CD4-positive, alpha-beta T cell treated with Interleukin-1 beta for 1 hour (primary cell): ENCODE data around the gene DOCK11.

Experiments
- DNase-seq, 2 donors: peaks; one replicate each; pipeline ENCODE4 v3.0.0-alpha.2; 2020 to 2022

The DOCK11 gene

DNA sequence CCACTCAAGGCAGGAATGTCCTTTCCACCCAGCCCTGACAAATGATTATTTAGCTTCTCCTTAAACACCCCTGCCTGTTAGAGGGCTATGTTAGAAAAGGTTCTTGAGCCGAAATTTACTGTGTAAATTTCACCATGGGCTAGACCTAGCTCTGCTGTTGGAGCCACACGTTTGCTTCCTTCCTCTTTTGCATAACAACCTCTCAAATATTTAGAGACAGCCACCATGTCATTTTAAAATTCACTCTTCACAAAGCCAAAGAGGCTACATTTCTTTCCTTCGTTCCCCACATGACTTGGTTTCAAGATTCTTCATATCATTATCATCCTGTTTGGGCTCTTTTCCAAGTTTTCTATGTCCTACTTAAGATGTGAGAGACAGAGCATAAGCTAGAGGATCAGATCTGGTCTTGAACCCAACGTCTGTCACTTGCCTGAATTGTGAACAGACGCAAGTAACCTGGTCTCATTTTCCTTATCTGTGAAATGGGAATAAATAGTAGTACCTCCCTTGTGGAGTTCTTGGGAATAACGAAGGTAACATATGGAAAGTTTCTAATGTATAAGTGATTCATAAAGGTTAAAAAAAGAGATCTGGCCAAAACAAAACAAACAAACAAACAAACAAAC lies 6.7 kb downstream of the DOCK11 start:
- no peak for DNase-seq

DNA sequence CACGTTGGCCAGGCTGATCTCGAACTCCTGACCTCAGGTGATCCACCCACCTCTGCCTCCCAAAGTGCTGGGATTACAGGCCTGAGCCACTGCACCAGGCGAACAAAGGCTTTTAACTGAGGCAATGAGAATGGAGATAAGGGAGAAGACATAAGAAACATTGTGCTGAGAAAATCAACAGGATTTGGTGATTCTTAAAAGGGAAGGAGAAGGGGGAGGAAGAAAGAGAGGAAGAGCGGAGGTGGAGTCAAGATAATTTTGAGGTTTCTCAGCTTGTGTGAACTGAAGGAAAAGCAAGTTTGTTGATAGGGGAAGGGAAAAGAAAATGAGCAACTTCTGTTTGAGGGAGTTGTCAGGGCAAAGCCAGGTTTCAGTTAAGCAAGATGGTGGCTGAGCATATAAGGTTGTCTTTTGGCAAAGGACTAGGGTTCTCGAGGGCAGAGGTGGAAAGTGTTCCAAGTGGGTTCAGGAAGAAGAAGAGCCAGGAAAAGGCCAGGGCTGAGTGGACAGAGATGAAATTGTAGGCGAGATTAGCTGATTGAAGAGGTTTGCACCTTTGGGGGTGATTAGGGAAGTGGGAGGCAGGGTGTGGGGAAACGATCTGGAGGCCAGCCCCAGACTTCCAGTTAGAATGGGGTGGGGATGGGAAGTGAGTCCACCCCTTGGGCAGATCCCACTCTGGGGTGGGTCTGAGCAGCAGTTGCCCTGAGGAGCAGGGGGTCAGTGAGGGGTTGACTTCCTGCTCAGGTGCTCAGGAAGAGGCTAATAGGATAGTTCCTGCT lies 7.8 kb downstream of the DOCK11 start:
- no peak for DNase-seq

DNA sequence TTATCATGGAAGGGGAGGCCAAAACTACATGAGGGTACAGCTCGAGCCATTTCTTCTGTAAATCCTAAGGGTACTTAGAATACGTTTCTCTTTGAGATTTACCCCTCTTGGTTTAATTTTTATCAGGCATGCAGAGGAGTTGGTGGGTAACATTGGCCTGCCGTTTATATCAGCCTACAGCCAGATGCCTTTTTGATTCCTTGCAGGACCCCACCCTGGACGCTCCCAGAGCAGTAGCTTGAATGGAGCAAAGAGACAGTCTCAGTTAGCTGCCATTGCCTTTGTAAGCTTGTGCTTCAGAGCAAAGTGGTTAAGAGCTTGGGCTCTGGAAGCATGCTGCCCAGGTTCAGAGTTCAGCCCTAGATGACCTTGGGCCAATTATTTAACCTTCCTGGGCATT lies 9.0 kb downstream of the DOCK11 start:
- DNase-seq = no peak

DNA sequence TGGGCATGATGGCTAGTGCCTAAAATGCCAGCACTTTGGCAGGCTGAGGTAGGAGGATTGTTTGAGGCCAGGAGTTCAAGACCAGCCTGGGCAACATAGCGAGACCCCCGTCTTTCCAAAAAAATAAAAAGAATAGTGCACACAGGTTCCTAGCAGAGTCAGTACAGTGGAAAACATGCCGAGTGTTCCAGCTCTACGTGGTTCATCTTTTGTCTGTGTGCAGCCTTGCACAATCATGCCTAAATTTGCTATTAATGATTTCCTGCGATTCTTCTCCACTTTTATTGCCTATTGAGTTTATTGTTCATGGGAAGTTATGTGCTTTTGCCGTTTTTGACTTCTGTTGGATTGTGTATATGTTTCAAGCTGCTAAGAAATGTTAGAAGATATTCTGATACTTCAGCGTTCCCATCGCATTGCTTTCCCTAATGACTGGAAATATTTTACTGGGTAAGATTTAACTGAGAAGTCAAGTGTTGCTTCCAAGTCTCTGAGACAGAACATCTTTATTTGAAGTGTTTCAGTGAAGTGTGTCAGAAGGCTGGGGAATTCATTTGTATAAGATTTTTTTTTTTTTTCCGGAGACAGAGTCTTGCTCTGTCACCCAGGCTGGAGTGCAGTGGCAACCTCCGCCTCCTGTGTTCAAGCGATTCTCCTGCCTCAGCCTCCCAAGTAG lies 11.3 kb downstream of the DOCK11 start:
- DNase-seq = no peak

DNA sequence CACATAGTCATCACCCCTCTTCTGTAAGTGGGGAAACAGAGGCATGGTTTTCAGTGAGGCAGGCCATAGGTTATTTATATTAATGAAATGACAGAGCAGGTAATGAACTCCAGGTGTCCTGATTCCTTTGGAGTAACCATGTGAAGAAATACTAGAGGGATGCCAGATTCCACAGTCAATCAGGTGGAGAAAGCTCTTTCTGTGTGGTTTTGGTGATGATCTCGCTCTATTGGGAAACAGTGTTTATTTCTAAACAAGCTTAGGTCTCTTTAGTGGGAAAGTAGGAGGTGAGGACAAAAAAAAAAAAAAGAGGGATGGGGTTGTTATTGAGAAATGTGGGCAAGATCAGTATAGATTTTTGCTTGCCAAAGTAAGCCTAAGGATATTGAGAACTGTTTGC lies 12.2 kb downstream of the DOCK11 start:
- no peak for DNase-seq

DNA sequence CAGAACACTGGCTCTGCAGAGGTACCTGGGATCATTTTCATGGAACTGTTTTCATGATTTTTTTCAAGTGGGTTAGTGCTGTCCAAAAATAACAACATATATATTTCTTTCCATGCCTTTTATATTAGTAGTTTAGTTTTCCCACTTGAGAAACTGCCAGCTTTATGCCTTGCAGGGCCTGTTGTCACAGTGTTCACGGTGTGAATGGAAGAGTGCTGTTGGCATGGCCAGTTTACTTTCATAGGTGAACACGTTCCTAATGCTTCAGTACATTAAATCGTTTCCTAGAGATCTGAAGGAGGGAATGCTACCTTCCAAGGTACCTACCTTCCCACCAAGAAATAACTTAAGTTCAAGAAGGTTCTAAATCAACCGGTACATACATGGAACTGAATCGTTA lies 12.6 kb downstream of the DOCK11 start:
- DNase-seq = no peak

DNA sequence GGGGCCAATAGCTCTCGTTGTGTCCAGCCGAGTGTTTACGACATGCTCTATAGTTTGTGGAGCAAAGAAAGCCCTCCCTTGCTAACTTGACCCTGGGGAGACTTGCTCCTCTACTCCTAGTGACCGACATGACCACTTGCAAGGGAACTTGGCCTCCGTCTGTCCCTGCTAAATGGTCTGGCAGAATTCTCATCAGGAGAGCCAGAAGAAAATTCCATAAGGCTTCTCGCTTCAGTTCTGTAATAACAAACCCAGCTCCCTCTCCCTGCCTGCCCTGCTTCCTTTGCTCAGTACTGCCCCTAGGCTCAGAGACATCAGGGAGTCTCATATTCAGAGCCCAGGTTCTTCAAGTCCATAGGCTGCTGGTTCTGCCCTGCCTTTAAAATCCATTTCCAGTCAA lies 13.0 kb downstream of the DOCK11 start:
- DNase-seq = no peak

DNA sequence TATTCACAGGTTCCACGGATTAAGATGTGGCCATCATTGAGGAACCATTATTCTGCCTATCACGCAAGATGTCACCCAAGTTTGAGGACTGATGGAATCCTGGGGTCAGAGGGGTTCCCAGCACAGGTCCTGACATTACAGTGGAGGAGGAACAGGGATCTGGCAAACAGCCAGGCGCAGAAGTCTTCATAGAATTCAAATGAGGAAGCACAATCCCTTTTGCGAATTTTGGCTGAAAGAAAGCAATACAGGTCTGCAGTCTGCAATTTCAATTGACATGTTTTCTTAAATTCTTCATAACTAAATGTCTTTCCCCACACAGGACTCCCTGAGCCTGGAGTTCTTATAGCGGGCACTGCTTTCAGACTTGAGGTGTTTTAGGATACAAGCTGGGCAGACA lies 14.5 kb downstream of the DOCK11 start:
- DNase-seq = no peak

DNA sequence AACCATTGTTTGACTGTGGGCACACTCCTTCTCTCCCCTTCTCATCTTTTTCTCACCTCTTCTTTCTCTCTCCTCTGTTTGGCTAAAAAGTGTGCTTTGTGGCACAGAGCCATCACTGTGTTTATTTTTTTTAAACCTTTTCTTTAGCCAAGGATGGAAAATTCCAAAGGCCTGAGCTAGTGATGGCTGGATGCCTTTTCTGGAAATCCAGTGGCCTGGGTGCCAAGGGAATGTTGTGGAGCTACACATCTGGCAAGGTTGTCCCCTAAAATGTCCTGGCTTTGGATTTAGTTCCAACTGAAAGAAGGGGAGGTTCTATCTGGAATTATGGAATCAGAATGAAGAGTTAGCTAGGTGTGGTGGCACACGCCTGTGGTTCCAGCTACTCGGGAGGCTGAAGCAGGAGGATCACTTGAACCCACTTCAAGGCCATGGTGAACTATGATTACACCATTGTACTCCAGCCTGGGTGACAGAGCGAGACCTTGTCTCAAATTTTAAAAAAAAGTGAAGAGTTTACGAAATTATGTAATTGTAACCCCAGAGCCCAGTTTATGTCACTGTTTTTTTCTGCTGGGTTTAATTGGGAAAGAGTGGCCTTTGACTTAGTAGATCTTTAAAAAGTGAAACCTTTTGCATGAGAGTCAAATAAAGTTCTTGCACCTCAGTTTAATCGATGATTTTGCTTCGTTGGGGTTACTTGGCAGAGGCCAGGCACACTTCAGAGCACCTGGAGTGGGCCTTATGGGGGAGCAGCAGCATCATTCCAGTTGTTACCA lies 17.7 kb downstream of the DOCK11 start:
- no peak for DNase-seq

DNA sequence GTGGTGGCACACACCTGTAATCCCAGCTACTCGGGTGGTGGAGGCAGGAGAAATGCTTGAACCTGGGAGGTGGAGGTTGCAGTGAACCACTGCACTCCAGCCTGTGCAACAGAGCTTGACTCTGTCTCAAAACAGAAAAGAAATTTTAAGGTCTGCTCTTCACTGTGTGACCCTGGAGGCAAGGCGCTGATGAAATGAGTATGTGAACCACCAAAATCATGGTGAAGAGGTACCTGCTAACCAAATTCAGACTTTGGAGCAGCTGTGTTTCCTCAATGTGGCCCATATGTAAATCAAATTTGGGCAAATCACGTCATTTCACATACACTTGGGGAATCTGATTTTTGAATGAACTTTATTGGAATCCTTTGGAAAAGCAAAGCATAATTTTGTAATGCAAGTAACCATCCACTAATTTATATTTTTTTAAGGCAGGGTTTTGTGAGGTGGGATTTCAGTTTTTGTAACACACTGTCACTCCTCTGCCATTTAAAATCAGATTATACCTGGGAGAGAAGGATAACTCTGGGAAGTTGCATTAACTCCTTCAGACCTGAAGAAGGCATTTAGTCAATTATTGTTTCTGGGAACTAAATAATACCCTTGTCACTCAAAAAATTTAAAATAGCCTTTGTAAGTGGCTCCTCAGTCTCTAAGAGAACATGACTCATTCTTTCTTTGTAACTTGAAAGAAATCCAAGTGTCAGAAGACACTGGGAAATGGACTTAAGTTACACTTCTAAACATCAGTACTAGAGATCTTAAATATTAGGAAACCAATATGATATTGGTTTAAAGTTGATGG lies 24.0 kb downstream of the DOCK11 start:
- DNase-seq = no peak

DNA sequence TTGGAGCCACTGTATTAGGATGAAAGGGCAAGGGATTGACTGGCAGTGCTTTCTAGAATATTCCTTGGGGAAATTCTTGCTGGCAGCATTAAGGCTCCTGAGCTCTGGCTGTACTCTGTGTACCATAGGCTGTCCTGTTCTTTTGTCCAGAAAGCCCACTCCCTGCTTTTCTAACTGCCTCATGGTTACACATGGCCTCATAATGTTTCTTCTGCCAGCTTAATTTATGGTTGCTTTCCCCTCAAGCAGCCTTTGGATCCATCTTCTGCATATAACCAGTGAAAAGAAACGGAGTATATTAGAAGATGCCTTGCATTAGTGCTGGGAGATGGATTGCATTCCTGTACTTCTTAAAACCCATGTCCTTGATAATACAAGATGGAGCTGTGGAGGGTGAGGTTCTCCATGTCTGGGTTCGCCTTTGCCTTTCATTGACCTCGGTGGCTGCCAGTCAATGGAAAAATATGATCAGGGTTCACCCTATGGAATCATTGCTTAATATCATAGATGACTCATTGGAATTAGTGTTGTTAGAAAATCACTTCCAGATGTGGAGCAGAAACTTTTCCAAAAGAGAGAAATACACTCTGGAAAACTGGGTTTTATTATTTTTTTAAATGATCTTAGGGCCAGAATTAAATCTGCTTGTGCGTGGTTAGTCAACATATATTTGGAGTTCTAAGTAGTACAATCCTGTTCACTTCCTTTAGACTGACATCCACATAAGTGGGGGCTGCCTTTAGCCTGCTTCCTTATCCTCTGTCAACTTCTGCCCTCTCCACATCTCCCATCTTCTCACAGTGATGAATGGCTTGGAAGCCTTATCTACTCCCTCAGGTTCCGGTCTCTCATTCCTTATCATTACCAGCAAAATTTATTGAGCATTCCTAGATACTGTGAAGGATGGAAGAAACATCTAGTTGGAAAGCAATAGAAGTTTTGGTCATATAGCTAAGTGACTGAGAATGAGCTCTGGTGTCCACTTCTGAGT lies 24.9 kb downstream of the DOCK11 start:
- no peak for DNase-seq

DNA sequence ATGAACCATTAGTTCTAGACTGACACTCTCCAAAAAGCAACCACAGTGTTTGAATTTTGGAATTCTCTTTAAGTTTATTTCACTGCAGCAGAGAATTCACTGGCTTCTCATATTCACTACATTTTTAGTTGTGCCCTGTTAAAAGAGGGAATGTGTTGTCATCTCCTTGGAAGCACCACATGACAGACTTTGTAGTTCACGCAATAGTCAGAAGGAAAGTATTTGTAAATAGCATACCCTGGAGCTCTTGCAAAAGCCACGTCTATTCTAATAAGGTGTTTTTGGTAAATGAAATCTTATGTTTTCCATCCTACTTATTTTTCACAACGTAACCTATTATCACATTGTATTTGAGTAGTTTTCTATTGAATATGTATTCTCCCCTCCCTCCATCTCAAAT lies 25.8 kb downstream of the DOCK11 start:
- DNase-seq = no peak

DNA sequence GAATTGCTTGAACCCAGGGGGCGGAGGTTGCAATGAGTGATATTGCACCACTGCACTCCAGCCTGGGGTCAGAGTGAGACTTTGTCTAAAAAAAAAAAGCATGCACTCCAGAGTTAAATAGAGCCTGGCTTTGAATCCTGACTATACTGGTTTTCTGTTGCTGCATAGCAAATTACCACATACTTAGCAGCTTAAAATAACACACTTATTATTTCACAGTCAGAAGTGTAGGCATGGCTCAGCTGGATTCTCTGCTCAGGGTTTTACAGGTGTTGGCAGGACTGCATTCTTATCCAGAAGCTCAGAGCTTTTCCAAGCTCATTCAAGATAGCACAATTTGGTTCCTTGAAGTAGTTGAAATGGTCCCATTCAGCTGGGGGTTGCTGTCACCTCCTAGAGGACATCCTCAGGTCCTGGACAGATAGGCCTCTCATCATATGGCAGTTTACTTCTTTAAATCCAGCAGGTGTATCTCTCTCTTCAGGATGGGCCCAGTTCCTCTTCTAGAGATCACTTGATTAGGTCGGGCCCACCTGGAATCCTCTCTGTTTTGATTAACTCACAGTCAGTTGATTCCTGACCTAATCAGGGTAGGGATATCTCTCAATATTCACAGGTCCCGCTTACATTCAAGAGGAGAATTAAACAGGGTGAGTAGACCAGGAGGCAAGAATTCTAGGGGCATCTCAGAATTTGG lies 26.8 kb downstream of the DOCK11 start:
- no peak for DNase-seq

DNA sequence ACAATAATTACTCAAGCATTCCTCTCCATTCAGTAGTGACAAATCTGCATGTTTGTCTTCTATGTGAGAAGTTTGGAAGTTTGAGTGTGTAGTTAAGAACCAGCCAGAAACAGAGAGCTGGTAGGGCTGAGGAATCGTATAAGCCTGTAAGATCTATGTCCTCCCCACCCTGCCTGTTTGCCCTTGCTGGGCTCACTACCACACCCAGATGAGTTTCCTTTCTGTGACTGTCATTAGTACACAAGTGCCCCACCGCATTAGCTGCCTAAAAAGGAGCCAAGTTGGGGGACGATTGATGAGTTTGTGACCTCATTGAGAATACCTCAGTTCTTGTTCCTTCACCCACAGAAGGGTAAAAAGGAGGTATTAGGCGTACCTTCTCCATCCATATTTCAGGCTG lies 28.3 kb downstream of the DOCK11 start:
- DNase-seq = peak; percentile 43 to 66

DNA sequence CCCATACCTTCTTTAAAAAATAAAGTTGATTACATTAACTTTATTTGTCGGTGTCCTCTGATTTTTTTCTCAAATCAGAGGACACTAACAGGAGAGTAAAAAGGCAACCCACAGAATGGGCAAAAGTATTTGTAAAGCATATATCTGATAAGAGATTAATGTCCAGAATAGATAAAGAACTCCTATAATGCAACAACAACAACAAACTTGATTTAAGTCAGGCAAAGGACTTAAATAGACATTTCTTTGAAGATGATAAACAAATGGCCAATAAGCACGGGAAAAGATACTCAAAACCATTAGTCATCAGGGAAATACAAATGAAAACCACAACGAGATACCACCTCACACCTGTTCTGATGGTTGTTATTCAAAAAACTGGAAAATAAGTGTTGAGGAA lies 28.7 kb downstream of the DOCK11 start:
- DNase-seq = no peak

DNA sequence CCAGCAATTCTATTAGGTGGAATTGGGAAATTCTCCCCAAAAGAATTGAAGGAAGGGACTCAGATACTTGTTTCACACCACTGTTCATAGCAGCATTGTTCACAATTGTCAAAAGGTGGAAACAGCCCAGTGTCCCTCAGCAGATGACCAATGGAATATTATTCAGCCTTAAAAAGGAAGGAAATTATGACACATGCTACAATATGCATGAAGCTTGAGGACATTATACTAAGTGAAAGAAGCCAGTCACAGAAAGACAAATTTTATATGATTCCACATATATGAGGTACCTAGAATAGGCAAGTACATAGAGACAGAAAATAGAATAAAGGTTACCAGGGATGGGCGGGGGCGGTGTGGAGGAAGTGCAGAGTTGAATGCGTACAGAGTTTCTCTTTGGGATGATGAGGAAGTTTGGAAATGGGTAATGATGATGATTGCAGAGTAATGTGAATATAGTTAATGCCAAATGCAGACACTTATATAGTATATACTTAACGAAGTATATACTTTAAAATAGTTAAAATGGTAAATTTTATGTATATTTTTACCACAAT lies 29.6 kb downstream of the DOCK11 start:
- DNase-seq = no peak

DNA sequence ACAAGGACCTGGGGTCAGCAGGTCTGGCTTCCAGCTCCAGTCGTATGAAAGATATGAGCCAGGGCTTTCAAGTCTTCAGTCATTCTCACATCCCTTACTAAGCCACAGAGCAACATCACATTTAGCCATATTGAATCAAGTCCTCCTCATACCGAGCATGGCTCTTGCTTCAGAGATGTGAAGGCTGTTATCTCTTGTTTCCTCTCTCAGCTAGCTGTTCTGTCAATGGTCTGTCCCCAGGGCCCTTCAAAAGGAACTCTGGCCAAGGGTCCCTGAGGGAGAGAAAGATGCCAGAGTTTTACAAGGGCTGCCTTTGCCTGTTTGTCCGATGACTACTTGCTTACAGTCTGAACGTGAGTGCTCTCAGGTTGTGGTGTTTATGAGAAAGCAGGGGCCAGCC lies 30.5 kb downstream of the DOCK11 start:
- DNase-seq = no peak

DNA sequence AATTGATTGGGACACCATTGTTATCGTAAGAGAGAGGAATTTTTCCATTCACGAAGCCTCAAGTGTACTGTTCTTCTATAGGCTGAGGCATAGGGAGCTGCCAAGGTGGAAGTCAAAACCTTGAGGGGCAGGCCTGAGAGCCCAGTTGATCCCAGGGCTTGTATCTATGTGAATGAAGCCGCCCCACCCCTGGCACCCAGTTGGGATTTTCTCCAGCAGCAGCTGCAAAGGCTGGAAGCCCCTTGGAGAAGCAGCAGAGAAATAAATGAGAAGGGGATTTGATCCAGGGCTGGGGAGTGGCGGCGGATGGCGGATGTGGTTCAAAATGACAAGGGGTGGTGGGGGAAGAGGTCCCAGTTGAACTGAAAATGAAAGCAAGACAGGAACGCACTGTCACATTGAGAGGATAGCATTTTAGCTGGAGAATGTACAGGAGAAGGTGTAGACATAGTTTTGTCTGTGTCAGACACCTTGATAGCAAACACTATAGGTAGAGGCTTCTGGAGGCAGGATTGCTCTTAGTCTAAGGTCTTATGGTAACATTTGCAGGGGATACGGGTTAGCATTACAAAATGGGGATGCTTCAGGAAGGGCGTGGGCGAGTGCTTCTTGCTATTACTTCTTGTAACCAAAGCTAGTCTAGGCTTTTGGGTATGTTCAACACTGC lies 32.6 kb downstream of the DOCK11 start:
- DNase-seq = peak; percentile 38 to 60

DNA sequence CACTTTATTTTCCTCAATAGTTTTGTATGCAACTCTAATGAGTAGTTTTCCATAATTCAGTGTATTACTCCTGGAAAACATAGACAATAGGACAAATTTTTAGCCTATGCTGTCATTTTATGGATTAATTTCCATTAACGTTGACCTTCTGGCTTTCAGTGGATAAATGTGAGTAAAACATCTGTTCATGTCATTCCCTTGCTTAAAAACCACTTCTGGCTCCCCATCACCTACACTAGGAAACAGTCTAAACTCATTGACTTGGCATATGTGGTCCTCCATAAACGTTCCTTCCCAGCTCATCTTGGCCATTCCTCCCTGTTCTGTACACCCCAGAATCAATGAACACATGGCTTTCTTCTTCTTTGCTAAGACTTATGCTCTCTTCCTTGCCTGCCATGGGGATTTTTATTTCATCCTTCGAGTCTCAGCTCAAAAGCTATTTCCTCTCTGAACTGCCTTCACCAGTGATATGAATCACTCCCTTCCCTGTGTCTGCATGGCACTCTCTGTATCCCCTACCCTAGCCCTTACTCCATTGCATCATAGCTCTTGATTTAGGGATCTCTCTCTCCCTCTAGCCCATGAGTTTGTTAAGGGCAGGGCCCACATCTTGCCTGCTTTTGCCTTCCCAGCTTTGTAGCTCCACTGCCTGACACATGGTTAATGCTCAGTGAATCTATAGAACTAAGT lies 34.8 kb downstream of the DOCK11 start:
- peak in 1 of 2 donors; percentile 19 for DNase-seq
